Fibroblast of lung (primary cell): Measurements from ENCODE around the gene CNKSR2.

Source experiments
- EZH2 ChIP-seq: IDR thresholded peaks from 2 replicates; pipeline ENCODE4 v1.5.1; 2012; ENCODE audit warnings: low read length, control low read depth, mild to moderate bottlenecking; ENCODE audit errors: missing control alignments
- TF ChIP-seq, protein P1 (sequence below), 2 donors: IDR thresholded peaks in 1 of 2; conservative IDR thresholded peaks in 1 of 2; 1 replicate in 1 of 2; 2 replicates in 1 of 2; pipeline ENCODE4 v1.5.1; 2011 to 2012; ENCODE audit warnings: low read length in 2 of 2, control low read depth in 1 of 2, inconsistent platforms in 1 of 2, low read depth in 1 of 2, mild to moderate bottlenecking in 1 of 2

DNA sequence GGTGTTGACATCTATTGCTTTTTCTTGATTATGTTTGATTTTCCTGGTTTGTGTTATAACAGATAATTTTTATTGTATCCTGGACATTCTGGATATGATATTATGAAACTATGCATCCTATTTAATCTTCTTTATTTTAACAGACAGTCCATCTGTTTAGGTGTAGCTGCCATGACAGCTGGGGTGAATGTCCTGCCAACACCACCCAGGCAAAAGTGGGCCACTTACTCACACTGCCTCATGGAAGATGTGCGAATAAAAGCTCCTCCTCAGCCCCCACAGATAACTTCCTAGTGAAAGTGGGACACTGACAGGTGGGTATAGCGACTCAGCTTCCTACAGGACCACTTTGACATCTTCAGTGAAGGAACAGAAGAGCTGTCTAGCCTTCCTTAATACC is 18.4 kb upstream of the CNKSR2 start:
- no peak for TF ChIP-seq EZH2
- TF ChIP-seq, protein P1, sequence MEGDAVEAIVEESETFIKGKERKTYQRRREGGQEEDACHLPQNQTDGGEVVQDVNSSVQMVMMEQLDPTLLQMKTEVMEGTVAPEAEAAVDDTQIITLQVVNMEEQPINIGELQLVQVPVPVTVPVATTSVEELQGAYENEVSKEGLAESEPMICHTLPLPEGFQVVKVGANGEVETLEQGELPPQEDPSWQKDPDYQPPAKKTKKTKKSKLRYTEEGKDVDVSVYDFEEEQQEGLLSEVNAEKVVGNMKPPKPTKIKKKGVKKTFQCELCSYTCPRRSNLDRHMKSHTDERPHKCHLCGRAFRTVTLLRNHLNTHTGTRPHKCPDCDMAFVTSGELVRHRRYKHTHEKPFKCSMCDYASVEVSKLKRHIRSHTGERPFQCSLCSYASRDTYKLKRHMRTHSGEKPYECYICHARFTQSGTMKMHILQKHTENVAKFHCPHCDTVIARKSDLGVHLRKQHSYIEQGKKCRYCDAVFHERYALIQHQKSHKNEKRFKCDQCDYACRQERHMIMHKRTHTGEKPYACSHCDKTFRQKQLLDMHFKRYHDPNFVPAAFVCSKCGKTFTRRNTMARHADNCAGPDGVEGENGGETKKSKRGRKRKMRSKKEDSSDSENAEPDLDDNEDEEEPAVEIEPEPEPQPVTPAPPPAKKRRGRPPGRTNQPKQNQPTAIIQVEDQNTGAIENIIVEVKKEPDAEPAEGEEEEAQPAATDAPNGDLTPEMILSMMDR (conservative IDR thresholded peaks at IDR 0.05 in 1 of 2, IDR thresholded peaks at IDR 0.05 in 1 of 2; ENCODE audit: low read depth in 1 of 2, low read length in 2 of 2) = no peak
